NT2/D1 (cell line): Measurements from ENCODE around the gene CHP2.

Source experiments
- YY1 ChIP-seq: IDR thresholded peaks from 2 replicates; pipeline ENCODE4 v1.6.1; 2011; ENCODE audit not compliant: insufficient read length, insufficient read depth
- ZNF274 ChIP-seq: IDR thresholded peaks from 2 replicates; pipeline ENCODE4 v1.6.1; 2011; ENCODE audit warnings: mild to moderate bottlenecking, low read depth, low read length

GRCh38 chr16:23795378-23795777 is 40.6 kb downstream of the CHP2 start:
- TF ChIP-seq YY1 (no peak), ZNF274 (no peak)
